Parathyroid adenoma (tissue), 2 donors: Measurements from ENCODE around the gene MAGI3.

ENCODE experiments used
- H2AFZ ChIP-seq: fragments of 300-600 bp; sonication (generic); one replicate; pipeline ENCODE4 v1.7.0; 2017; ENCODE audit warnings: antibody characterized with exemption, mild to moderate bottlenecking
- H3K27ac ChIP-seq: fragments of 300-600 bp; sonication (generic); one replicate; pipeline ENCODE4 v1.7.0; 2017
- H3K27me3 ChIP-seq: fragments of 300-600 bp; sonication (generic); one replicate; pipeline ENCODE4 v1.7.0; 2017; ENCODE audit warnings: low read length; ENCODE audit not compliant: control insufficient read depth, insufficient read depth
- H3K36me3 ChIP-seq: fragments of 300-600 bp; sonication (generic); one replicate; pipeline ENCODE4 v1.7.0; 2017; ENCODE audit warnings: low read length; ENCODE audit not compliant: control insufficient read depth, insufficient read depth
- H3K4me1 ChIP-seq: fragments of 300-600 bp; sonication (generic); one replicate; pipeline ENCODE4 v1.7.0; 2017; ENCODE audit warnings: control low read depth
- H3K4me2 ChIP-seq: fragments of 300-600 bp; sonication (generic); one replicate; pipeline ENCODE4 v1.7.0; 2017; ENCODE audit warnings: low read length
- H3K4me3 ChIP-seq: fragments of 300-600 bp; sonication (generic); one replicate; pipeline ENCODE4 v1.7.0; 2017; ENCODE audit warnings: low read depth, low read length
- H3K79me2 ChIP-seq: fragments of 300-600 bp; sonication (generic); one replicate; pipeline ENCODE4 v1.7.0; 2017; ENCODE audit warnings: control low read depth
- H3K9ac ChIP-seq: fragments of 300-600 bp; sonication (generic); one replicate; pipeline ENCODE4 v1.7.0; 2017; ENCODE audit warnings: mild to moderate bottlenecking
- H3K9me3 ChIP-seq: fragments of 300-600 bp; sonication (generic); one replicate; pipeline ENCODE4 v1.7.0; 2017; ENCODE audit warnings: low read length; ENCODE audit not compliant: control insufficient read depth
- CTCF ChIP-seq: fragments of 300-600 bp; sonication (generic); IDR thresholded peaks from one replicate; pipeline ENCODE4 v1.7.0; 2017; ENCODE audit warnings: antibody characterized with exemption, mild to moderate bottlenecking
- donor health status: primary hyperparathyroidism.

MAGI3 gene

GRCh38 chr1:113659035-113659434 is 268.7 kb downstream of the MAGI3 start:
- H3K36me3 ChIP-seq, result no peaks in the 10 kb centered on the region
- H3K27me3 ChIP-seq, result no peaks in the 10 kb centered on the region
- H3K4me3 ChIP-seq, result no peak overlapping the region
- H2AFZ ChIP-seq, result no peak overlapping the region
- no peaks in the 10 kb centered on the region for H3K4me1 ChIP-seq
- no peak overlapping the region for H3K4me2 ChIP-seq
- H3K9me3 ChIP-seq, result no peaks in the 10 kb centered on the region
- no peak for TF ChIP-seq CTCF
- no peaks in the 10 kb centered on the region for H3K79me2 ChIP-seq
- no peak overlapping the region for H3K9ac ChIP-seq
- no peak overlapping the region for H3K27ac ChIP-seq

DNA sequence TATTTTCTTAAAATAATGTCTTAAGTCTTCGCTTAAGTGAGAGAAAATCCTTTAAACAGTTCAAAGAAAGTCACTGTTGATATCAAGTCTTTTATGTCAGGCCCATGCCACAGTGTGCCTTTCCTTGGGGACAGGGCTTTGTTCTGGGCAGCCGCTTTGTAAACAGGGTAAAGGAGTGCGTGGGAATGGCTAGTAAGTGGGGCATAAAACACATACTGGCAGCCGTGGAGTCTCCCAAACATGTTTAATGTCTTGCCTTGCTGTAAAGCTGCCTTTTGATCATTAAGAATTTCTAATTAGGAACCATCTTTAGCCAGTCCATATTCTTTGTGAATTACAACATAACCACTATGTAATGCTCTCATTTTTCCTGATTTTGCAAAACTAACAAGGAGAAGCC is 269.2 kb downstream of the MAGI3 start:
- Histone ChIP-seq H3K27ac (no peak overlapping the region), H3K27me3 (no peaks in the 10 kb centered on the region), H3K4me3 (no peak overlapping the region), H3K4me2 (no peak overlapping the region), H3K9ac (no peak overlapping the region), H2AFZ (no peak overlapping the region), H3K36me3 (no peaks in the 10 kb centered on the region), H3K4me1 (no peaks in the 10 kb centered on the region), H3K9me3 (no peaks in the 10 kb centered on the region), H3K79me2 (no peaks in the 10 kb centered on the region)
- TF ChIP-seq CTCF, result no peak

- no peak overlapping the region for H3K27ac ChIP-seq
- H3K36me3 ChIP-seq, result no peaks in the 10 kb centered on the region
- H3K4me2 ChIP-seq, result no peak overlapping the region
- TF ChIP-seq CTCF, result no peak
- H2AFZ ChIP-seq, result no peak overlapping the region
- no peak overlapping the region for H3K4me3 ChIP-seq
- no peaks in the 10 kb centered on the region for H3K9me3 ChIP-seq
- H3K9ac ChIP-seq, result no peak overlapping the region
- H3K79me2 ChIP-seq, result no peaks in the 10 kb centered on the region
- no peaks in the 10 kb centered on the region for H3K27me3 ChIP-seq
- H3K4me1 ChIP-seq, result no peaks in the 10 kb centered on the region
These were observed 269.8 kb downstream of the MAGI3 start for GRCh38 chr1:113660088-113660487.

- Histone ChIP-seq H3K27ac (no peak overlapping the region), H3K36me3 (no peaks in the 10 kb centered on the region), H3K4me2 (no peak overlapping the region), H3K9me3 (no peaks in the 10 kb centered on the region), H3K27me3 (no peaks in the 10 kb centered on the region), H3K4me1 (no peaks in the 10 kb centered on the region), H2AFZ (no peak overlapping the region), H3K79me2 (no peaks in the 10 kb centered on the region), H3K9ac (no peak overlapping the region), H3K4me3 (no peak overlapping the region)
- TF ChIP-seq CTCF, result no peak
These were observed 271.8 kb downstream of the MAGI3 start for GRCh38 chr1:113662101-113662500.

DNA sequence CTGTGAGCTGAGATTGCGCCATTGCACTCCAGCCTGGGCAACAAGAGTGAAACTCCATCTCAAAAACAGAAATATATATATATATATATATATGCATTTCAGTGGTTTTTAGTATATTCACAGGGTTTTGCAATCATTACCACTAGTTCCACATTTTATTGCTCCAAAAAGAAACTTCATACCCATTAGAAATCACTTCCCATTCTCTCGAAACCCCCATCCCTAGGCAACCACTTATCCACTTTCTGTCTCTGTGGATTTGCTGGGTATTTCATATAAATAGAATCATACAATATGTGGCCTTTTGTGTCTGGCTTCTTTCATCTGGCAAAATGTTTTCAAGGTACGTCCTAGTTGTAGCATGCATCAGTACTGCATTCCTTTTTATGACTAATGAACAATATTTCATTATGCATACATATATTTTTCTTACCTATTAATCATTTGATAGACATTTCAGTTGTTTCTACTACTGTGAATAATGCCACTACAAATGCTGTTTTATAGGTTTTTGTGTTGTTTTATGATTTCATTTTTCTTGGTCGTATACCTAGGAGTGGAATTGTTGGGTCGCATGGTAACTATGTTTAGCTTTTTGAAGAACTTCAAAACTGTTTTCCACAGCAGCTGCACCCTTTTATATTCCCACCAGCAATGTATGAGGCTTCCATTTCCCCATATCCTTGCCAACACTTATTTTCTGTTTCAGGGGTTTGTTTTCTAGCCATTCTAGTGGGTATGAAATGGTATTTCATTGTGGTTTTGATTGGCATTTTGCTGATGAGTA is 273.0 kb downstream of the MAGI3 start:
- Histone ChIP-seq H3K4me1 (no peaks in the 10 kb centered on the region), H3K9me3 (no peaks in the 10 kb centered on the region), H3K79me2 (no peaks in the 10 kb centered on the region), H3K4me3 (no peak overlapping the region), H2AFZ (no peak overlapping the region), H3K9ac (no peak overlapping the region), H3K4me2 (no peak overlapping the region), H3K27ac (no peak overlapping the region), H3K36me3 (no peaks in the 10 kb centered on the region), H3K27me3 (no peaks in the 10 kb centered on the region)
- no peak for TF ChIP-seq CTCF
